Transverse colon (tissue), 4 donors: ENCODE data around the gene GPR158. TPM values are rescaled to one million over a fixed set of nuclear protein-coding genes. Genes with fewer than 3 reads are reported as not detected.

Experiments
- DNase-seq: peaks from one replicate; pipeline ENCODE4 v3.0.0-alpha.2; 2019
- H3K27ac ChIP-seq, 4 donors: fragments of 200-600 bp; sonication (generic); 2 replicates each; pipeline ENCODE4 v1.5.1; 2016 to 2018; ENCODE audit warnings: inconsistent platforms in 4 of 4
- H3K27me3 ChIP-seq: fragments of 200-600 bp; sonication (generic); 2 replicates; pipeline ENCODE4 v1.5.1; 2017; ENCODE audit warnings: inconsistent platforms
- H3K36me3 ChIP-seq, 4 donors: fragments of 200-600 bp; sonication (generic); 2 replicates each; pipeline ENCODE4 v1.5.1; 2017 to 2019; ENCODE audit warnings: inconsistent platforms in 4 of 4
- H3K4me1 ChIP-seq, 4 donors: fragments of 200-600 bp; sonication (generic); 2 replicates each; pipeline ENCODE4 v1.5.1; 2017 to 2020; ENCODE audit warnings: inconsistent platforms in 4 of 4
- H3K4me3 ChIP-seq, 4 donors: fragments of 200-600 bp; sonication (generic); 1 replicate in 1 of 4; 2 replicates in 3 of 4; pipeline versions ENCODE4 v1.5.1 to v1.6.1; 2017 to 2019; ENCODE audit warnings: inconsistent platforms in 4 of 4
- H3K9me3 ChIP-seq, 2 donors: fragments of 200-600 bp; sonication (generic); 2 replicates each; pipeline ENCODE4 v1.5.1; 2017 to 2019; ENCODE audit warnings: inconsistent platforms in 2 of 2
- CTCF ChIP-seq, 5 experiments: fragments of 200-600 bp in 3 of 5; fragments of 450-650 bp in 2 of 5; sonication (generic) in 3 of 5; IDR thresholded peaks; 1 replicate in 2 of 5; 2 replicates in 3 of 5; pipeline ENCODE4 v1.5.1; 2016 to 2017; ENCODE audit warnings: antibody characterized with exemption in 5 of 5, inconsistent platforms in 3 of 5, mild to moderate bottlenecking in 2 of 5, moderate library complexity in 1 of 5
- EP300 ChIP-seq: sonication (generic); formaldehyde crosslinking; IDR thresholded peaks from one replicate; pipeline ENCODE4 v1.6.1; 2017; ENCODE audit warnings: antibody characterized with exemption, low read depth
- POLR2A ChIP-seq: fragments of 450-650 bp; IDR thresholded peaks from one replicate; pipeline ENCODE4 v1.6.1; 2016; ENCODE audit warnings: antibody characterized with exemption, mild to moderate bottlenecking, moderate library complexity
- POLR2AphosphoS5 ChIP-seq, 3 donors: sonication (generic); formaldehyde crosslinking; IDR thresholded peaks; one replicate each; pipeline ENCODE4 v1.6.1; 2016; ENCODE audit warnings: antibody characterized with exemption in 3 of 3
- WGBS, 2 donors: methylation state at CpG; one replicate each; pipeline ENCODE4 v1.1.5; 2018; ENCODE audit warnings: low coverage in 1 of 2; 5-methylcytosine and 5-hydroxymethylcytosine counted together
- in situ Hi-C, 4 donors: fragments of 200-750 bp; cut with MboI; loops; one replicate each; pipeline versions ENCODE4 v1.15.0 to v1.15.1; 2017; ENCODE audit warnings: low sequenced_read_pairs in 3 of 4, low pct_ligation_motif_present in 1 of 4, low pct_unique_long_range_greater_than_20kb in 1 of 4
- intact Hi-C: fragments of 100-400 bp; cut with DNase I; formaldehyde crosslinking; loops from one replicate; pipeline ENCODE4 v1.15.1; 2023; ENCODE audit warnings: low total_unique reads
- total RNA-seq, 4 donors: library from RNA; depleted of rRNA; stranded (reverse); fragments of >200 nt; gene quantifications; one replicate each; pipeline ENCODE4 v1.1.0, GENCODE V29; 2016

Gene GPR158
- total RNA-seq, 4 donors from 2014 or later: 0.16 to 0.27 TPM; not detected in 2

GRCh38 chr10:25616903-25617592 lies 442.2 kb downstream of the GPR158 start:
- in situ Hi-C loops (no loop called here), intact Hi-C loops (no loop called here)
- Histone ChIP-seq H3K4me1 (no peaks in the 10 kb centered on the region), H3K9me3 (no peaks in the 10 kb centered on the region), H3K36me3 (no peaks in the 10 kb centered on the region), H3K4me3 (no peak overlapping the region), H3K27ac (no peak overlapping the region), H3K27me3 (no peaks in the 10 kb centered on the region)
- DNase-seq: no peak
- no peak for TF ChIP-seq POLR2A
- TF ChIP-seq CTCF (IDR thresholded peaks at IDR 0.05): no peak
- TF ChIP-seq POLR2AphosphoS5 (IDR thresholded peaks at IDR 0.05): no peak
- no peak for TF ChIP-seq EP300
- 77 to 100% methylated on average over 1 of the region's 1 CpG for WGBS, 2 donors

GRCh38 chr10:25627606-25628005 lies 452.8 kb downstream of the GPR158 start:
- Histone ChIP-seq H3K4me1 (no peaks in the 10 kb centered on the region), H3K27ac (no peak overlapping the region), H3K27me3 (no peaks in the 10 kb centered on the region), H3K4me3 (no peak overlapping the region), H3K36me3 (no peaks in the 10 kb centered on the region), H3K9me3 (no peaks in the 10 kb centered on the region)
- intact Hi-C loops: no loop called here
- no peak for DNase-seq
- TF ChIP-seq POLR2A: no peak
- no peak for TF ChIP-seq EP300
- TF ChIP-seq CTCF (IDR thresholded peaks at IDR 0.05): no peak
- no peak for TF ChIP-seq POLR2AphosphoS5 (IDR thresholded peaks at IDR 0.05)
- 75% methylated on average over 3 of the region's 3 CpGs; no CpG with 5 or more reads in 1 of the 2 donors for WGBS, 2 donors
- in situ Hi-C loops: no loop called here

- in situ Hi-C loops: no loop called here
- no peak for DNase-seq
- Histone ChIP-seq H3K27ac (no peak overlapping the region), H3K27me3 (no peaks in the 10 kb centered on the region), H3K4me3 (no peak overlapping the region), H3K36me3 (no peaks in the 10 kb centered on the region), H3K4me1 (no peaks in the 10 kb centered on the region), H3K9me3 (no peaks in the 10 kb centered on the region)
- no peak for TF ChIP-seq CTCF (IDR thresholded peaks at IDR 0.05)
- TF ChIP-seq EP300: no peak
- TF ChIP-seq POLR2A: no peak
- intact Hi-C loops: no loop called here
Measured at GRCh38 chr10:25629333-25629732, 454.5 kb downstream of the GPR158 start.

GRCh38 chr10:25631471-25631870 lies 456.7 kb downstream of the GPR158 start:
- H3K4me1 ChIP-seq: no peaks in the 10 kb centered on the region
- H3K27ac ChIP-seq: no peak overlapping the region
- H3K9me3 ChIP-seq: no peaks in the 10 kb centered on the region
- in situ Hi-C loops: no loop called here
- DNase-seq: no peak
- intact Hi-C loops: no loop called here
- H3K27me3 ChIP-seq: no peaks in the 10 kb centered on the region
- WGBS, 2 donors: 79 to 96% methylated on average over 4 of the region's 4 CpGs
- H3K4me3 ChIP-seq: no peak overlapping the region
- no peak for TF ChIP-seq CTCF (IDR thresholded peaks at IDR 0.05)
- TF ChIP-seq POLR2A: no peak
- no peak for TF ChIP-seq POLR2AphosphoS5 (IDR thresholded peaks at IDR 0.05)
- TF ChIP-seq EP300: no peak
- H3K36me3 ChIP-seq: no peaks in the 10 kb centered on the region
